ENCODE measurements around the gene SH3GLB1.
"Not testable (repeated sequence)": the region's sequence is repeated elsewhere in the genome, so short reads cannot be mapped to it uniquely, and the experiment has no call there.

Gene SH3GLB1

DNA sequence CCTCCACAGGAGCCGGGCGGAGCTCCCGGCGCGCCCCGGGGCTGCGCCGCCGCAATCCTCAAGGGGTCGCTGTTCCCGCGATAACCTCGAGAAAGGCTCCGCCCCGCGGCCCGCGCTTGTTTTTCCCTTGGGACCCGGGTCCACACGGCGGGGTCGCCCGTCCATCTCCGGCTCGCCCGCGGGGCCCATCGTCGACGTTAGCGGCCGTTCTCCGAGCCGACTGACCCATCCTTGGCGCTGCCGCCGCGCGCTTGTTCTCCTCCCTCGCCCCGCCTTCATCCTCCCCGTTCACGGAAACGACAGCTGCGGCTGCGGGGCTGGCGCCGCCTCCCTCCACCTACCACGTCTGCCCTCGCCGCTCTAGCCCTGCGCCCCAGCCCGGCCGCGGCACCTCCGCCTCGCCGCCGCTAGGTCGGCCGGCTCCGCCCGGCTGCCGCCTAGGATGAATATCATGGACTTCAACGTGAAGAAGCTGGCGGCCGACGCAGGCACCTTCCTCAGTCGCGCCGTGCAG lies at the start of gene SH3GLB1:
SH3GLB1 (plus strand) TSS at position 119 of the 514 bp plus-strand sequence; CDS start at position 443, 324 bp downstream.
- in situ Hi-C loops (cut with MboI; ENCODE audit: low sequenced_read_pairs) = no loop called here

DNA sequence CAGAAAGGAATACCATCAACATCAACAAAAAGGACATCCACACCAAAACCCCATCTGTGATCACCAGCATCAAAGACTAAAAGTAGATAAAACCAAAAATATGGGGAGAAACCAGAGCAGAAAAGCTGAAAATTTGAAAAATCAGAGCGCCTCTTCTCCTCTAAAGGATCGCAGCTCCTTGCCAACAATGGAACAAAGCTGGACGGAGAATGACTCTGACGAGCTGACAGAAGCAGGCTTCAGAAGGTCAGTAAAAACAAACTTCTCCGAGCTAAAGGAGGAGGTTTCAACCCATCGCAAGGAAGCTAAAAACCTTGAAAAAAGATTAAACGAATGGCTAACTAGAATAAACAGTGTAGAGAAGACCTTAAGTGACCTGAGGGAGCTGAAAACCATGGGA lies 46.0 kb upstream of the SH3GLB1 start:
- in situ Hi-C loops (cut with MboI; ENCODE audit: low sequenced_read_pairs) = not testable (repeated sequence)

DNA sequence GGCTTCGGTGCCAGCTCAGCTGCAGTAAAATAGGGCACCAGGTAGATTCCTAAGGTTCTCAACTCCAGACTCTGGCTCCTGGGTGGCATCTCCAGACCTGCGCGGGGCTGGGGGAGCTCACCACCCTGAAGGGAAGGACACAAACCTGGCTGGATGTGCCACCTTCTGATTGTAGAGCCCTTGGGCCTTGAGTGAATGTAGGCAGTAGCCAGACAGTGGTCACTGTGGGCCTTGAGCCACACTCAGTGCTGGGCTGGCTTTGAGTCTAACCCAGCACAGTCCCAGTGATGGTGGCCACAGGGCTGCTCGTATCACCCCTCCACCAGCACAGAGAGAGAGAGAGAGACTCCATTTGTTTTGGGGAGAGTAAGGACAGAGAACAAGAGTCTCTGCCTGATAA lies 38.0 kb upstream of the SH3GLB1 start:
- in situ Hi-C loops (cut with MboI; ENCODE audit: low sequenced_read_pairs) = no loop called here

DNA sequence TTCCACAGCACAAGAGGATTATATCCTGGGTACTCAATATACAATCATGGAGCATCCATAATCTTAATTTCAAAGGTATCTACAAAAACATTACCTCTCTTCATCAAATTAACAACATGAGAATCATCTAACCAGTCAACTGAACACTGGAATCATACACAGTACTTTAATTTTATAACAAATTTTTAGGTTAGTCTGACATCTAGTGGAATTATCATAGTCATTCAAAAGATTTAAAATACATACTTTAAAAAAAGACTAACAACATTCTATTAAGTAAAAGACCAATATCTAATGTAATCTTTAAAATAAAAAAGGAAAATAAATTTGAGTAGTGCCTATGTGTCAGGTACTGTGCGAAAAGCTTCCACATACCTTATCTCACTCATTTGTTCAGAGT lies 16.8 kb upstream of the SH3GLB1 start:
- in situ Hi-C loops (cut with MboI; ENCODE audit: low sequenced_read_pairs) = no loop called here

DNA sequence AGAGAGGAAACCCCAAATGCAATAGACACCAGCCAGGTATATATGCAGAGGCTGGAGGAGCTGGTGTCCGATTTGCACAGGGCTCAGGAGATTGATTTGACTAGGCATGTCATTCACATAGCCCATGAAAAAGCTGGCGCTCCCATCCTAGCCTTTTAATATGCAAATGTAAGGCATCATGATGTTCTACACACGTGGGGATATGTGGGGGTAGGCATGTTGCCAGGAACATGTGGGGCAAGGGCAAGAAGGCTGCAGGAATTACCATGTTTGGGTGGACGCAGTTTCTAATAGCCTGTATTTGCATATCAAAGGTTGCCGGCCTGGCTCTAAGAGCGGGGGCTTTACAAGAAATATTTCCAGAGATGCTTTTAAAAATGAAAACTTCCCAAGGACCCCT lies 11.7 kb upstream of the SH3GLB1 start:
- in situ Hi-C loops (cut with MboI; ENCODE audit: low sequenced_read_pairs) = no loop called here

DNA sequence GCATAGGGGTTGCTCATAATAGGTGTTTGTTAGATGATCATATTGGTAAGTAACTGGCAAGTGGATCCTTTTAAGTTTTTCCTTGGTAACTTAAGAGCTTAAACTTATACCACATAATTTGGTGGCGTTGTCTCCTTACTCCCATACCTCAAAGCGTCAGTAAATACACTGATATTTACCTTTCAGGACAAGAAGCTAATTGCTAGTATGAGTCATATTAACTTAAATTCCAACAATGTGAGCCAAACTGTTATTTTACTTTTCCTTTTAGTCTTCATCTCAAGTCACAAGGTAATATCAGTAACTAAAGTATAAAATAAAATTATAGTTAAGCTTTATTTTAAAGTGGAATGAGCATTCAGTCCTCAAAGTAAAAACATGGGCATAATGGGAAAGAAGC lies 9.0 kb upstream of the SH3GLB1 start:
- in situ Hi-C loops (cut with MboI; ENCODE audit: low sequenced_read_pairs) = no loop called here

DNA sequence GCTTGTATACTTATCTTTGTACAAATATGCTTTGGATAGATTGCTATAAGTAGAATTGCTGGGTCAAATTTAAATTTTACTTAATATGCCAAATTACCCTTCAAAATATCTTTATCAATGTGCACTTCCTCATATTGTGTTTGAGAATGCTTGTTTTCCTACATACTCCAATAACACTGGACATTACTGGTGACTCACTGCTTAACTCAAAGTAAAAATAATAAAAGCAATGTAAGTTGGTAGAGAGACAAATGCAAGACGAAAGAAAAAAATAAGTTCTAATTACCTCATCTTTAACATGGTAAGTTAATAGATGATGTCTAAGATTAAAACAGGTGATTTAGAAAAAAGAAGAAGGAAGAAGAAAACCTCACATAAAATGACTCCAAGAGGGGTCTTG lies 7.9 kb upstream of the SH3GLB1 start:
- in situ Hi-C loops (cut with MboI; ENCODE audit: low sequenced_read_pairs) = no loop called here

DNA sequence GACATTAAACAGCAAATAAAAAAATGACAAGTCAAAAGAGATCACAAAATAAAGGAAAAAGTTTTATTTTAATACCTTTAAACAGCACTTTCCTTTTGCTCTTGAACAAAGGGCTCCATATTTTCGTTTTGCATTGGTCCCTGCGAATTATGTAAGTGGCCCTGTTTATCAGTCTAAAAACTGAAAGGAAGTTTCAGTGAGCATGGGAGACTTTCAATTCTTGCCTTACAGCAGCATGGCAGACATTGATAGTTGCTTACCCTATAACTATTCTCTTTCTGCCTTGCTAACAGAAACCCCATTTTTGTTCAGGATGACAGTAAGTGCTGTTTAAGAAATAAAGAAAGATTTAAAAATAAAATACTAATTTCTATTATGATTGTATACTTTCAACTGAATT lies 5.2 kb upstream of the SH3GLB1 start:
- in situ Hi-C loops (cut with MboI; ENCODE audit: low sequenced_read_pairs) = no loop called here

DNA sequence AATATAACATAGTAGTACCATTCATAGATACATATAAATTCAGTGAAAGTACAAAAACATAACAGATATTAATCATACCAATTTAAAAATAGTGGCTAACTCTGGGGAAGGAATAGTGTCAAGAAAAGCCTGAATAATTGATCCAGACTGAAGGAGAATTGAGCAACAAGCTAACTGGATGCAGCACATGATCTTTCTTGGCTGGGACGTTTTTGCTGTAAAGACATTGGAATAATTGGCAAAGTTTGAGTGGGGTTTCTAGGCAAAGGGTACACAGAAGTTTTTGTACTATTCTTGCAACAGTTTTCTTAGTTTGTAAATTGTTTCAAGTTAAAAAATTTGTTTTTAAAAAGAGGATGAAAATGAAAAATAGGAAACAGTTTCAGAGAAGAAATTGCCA lies 2.6 kb upstream of the SH3GLB1 start:
- in situ Hi-C loops (cut with MboI; ENCODE audit: low sequenced_read_pairs) = no loop called here

DNA sequence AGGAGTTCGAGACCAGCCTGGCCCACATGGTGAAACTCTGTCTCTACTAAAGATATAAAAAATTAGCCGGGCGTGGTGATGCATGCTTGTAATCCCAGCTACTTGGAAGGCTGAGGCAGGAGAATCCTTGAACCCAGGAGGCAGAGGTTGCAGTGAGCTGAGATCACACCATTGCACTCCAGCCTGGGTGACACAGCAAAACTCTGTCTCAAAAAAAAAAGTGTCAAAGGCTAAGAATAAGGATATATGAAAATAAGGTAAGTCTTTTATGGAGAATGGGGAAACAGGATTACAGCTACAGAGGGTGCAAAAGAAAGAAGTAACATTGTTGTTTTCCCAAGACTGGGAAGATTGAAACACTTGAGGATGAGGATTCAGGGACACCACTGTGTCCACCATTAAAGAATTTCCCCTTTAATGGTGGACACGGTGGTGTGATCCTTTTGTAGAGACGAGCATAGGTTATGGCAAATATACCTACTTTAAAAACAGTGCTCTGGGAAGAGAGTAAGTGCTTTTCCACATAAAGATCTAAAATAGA lies 1.4 kb upstream of the SH3GLB1 start:
- in situ Hi-C loops (cut with MboI; ENCODE audit: low sequenced_read_pairs) = not testable (repeated sequence)

DNA sequence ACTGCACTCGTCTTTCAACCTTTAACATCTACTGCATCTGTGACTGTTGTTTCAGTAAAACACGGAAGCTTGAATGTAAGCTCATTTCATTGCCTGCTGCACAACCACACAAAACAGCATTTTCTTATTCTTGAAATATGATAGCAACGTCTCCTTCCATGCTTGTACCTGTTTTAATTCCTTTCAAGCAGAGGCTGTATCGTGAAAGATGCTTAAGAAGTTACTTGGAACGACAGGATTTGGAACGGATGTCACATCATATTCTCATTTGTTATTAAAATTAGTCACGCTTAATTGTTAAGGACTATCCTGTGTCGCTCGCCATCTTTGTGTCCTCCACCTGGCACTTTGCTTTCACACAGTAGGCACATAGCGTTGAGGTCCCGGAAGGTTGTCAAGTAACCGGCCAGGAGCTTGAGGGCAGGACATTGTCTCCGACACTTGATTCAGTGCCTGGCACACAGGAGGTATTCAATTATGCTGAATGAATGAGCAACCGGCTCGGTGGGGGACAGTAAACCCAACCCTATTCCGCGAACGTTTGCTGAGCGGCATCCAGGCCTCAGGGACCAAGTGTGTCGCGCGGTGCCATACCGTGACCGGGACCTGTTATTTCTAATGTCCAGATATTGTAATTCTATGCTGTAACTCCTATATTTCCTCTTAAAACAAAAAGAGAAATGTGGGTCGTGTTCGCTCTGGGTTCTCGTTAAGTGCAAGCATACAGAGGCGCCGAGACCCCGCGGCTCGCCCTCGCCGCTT lies 499 bp upstream of the SH3GLB1 start:
- in situ Hi-C loops (cut with MboI; ENCODE audit: low sequenced_read_pairs) = no loop called here

DNA sequence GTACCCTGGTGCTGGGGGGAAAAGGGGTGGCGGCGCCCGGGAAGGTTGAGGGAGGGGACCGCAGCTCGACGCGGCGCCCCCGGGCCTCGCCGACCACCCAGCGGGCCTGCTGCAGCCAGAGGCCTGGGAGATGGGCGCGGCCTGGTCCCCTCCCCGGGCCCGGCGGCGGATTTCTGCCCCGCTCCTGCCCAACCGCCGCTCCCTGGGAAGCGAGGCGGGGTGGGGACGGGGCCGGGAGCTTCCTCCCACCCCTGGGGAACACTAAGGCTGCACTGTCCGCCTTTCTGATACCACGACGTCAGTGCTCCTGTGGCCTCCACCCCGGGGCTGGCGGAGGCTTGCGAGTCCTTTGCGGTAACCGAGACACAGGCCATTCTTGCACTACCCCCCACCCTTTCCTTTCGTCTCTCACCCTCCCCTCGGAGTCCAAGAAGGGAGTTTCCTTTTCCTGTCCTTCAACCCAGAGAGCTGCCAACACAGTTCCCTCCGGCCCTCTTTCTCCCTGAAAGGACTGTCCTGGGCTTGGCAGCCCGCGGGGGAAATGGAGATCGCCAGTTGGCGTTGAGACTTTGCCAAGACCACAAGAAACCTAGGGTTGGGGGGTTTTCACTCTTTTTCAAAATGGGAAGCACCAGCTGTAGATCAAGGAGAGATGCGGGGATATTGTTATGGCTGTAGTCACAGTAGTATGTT lies 742 bp downstream of the SH3GLB1 start:
- in situ Hi-C loops (cut with MboI; ENCODE audit: low sequenced_read_pairs) = no loop called here

DNA sequence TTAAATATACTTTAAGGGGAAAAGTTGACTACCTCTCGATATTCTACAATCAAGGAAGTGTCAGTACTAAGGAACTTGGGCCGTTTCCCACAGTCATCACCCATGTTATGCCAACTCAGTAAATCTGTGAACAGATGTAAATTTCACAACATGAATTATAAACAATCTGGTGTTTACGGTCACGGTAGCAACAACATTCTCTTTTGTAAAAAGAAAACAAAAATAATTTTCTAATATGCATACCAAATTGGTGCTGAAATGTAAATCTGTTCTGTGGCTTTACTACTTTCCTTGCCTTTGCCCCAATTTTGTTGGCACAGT lies 1.2 kb downstream of the SH3GLB1 start:
- in situ Hi-C loops (cut with MboI; ENCODE audit: low sequenced_read_pairs) = no loop called here

DNA sequence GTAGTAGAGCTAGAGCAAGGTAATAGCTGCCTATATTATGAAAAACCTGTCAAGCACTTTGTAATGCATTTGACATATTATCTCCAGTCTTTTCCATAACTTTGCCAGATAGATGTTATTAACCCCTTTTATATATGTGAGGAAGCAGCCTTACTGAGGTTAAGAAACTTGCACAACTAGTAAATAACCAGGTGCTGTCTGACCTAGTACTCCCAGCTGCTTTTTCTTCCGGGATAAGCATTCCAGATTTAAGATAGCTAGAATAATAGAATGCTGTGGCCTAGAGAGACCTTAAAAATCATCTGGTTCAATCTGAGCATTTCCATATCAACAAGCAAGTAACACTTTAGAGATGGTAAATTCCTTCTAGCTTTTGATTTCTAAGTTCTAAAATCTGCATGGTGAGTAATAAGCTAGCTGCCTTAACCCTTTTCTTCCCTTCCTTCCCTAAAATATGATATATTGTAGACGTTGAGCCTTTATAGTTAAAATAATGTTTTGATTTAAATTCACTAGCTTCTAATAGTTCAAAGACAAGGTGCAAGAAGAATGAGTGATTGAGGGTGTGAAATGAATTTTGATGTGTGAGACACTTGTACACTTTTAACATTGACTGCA lies 1.8 kb downstream of the SH3GLB1 start:
- in situ Hi-C loops (cut with MboI; ENCODE audit: low sequenced_read_pairs) = no loop called here

DNA sequence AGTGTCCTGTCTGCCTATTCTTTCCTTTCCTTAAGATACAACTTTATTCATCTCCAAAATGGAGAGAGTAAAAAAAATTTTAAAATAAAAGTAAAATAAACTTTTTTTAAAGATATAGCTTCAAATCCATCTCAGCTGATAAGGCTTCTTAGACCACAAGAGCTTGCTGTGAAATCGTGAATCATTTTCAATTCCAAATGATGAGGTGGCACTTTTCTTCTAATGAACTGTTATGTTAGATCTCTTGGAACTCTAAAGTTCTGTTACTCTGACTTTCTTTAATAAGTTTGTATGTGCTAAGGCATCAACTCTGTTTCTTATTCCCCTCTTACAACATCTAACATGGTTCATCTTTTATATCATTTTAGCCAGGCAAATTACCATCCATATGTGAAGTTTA lies 4.5 kb downstream of the SH3GLB1 start:
- in situ Hi-C loops (cut with MboI; ENCODE audit: low sequenced_read_pairs) = no loop called here

DNA sequence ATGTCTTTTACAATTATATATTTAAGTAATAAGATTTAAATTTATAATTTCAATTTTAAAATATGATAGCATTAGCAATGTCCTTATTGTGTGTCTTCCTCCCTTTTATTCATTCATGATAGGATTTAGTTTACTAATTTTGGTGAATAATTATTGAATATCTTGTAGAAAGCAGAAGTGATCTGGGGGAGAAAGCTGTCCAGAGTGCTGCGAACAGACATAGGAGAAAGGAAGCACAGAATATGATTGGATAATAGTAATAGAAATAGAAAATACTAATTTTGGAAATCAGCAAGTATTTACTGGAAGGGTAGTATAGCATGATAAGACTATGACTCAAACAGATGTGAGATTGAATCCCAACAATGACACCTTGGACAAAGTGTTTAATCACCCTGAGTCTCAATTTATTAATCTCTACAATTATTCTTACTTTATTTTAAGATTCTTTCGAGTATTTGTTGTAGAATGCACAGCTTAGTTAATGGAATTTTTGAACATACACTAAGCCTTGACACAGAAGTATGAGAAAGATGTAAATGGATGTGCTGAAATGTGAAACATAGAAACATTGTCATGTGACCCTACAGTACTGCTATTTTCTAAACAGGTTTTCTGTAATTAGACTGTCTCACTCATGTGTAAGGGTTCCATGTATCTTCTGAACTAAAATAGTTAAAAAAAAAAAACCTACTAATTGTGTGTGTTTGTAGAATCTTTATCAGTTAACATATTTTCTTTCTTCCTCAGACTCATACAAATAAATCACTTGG lies 7.9 kb downstream of the SH3GLB1 start:
- in situ Hi-C loops (cut with MboI; ENCODE audit: low sequenced_read_pairs) = no loop called here

DNA sequence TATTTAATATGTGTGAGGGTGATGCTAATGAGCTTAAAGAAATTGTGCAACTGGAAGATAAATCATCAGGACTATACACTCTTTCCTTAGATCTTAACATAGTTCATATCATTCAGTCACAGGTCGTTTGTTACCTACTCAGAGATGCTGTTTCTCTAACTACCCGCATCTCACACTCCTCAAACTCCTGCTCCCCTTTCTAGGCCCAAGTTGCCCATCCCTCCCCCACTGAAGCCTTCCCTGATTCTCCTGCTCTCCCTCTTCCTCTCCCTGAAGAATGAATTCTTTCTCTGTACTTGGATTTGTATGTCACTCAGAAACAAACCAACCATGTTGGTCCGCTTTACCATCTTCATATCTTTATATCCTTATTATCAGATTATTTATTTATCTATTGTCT lies 9.1 kb downstream of the SH3GLB1 start:
- in situ Hi-C loops (cut with MboI; ENCODE audit: low sequenced_read_pairs) = no loop called here

DNA sequence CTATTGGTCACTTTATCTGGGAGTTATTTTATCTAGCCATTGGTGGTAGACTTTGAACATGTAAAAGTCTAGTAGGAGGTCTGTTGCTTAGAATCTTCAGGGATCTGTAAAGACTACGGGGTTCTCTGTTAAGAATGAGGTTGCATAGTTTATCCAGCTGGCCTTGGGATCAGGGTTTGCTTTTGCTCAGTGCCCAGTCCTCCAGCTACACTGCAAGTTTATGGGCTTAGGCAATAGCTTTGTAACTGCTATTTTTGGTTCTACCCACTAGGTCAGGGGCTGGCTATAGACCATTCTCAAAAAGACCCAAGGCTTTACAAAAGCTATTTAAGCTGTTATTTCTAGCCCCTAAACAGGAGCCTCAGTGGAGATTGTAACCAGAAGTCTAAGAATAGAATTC lies 9.8 kb downstream of the SH3GLB1 start:
- in situ Hi-C loops (cut with MboI; ENCODE audit: low sequenced_read_pairs) = no loop called here

DNA sequence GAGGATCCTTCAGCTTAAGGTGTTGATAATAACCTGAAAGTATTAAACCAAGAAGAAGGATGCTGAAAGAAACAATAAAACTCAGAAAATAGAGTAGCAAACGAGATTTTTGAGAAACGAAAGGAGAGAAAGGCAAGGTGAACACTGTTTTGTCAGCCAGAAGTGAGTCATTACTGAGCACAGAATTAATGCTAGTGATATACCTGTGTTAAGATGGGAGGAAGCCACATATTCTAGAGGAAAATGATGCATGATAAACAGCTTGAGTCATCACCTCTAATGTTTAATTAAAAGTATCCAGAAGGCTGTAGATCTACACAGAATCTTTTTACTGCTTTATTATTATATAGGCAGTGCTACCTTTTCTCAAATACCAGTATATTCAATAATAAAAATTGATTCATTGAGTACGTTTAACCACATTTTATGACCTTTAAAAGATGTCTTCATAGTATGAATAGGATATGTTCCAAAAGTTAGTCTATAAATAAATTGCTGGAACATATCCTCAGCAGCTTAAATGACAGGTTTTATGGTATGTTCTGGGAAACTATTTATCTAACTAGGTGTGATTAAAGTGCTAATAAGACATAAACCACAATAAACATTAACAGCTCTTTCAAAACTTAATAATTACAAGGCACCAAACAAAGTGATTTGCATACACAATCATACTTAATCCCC lies 10.3 kb downstream of the SH3GLB1 start:
- in situ Hi-C loops (cut with MboI; ENCODE audit: low sequenced_read_pairs) = no loop called here

DNA sequence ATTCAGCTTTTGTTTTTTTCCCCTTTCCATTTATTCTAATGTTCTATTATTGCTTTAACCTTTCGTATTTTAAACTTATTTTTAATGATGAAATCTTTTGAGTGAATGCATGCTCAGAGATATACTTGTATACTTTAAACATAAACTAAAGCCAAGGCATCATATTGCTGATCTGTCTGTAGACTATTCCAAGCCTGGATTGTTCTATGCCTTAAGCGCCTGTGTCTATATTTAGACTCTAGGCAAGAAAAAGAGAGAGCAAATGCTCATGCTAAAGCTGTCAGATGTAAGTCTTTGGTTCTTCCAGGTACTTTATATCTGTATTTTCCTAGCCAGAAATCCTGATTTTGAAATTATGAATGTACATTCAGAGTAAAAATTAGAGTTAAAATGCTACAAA lies 14.4 kb downstream of the SH3GLB1 start:
- in situ Hi-C loops (cut with MboI; ENCODE audit: low sequenced_read_pairs) = no loop called here

DNA sequence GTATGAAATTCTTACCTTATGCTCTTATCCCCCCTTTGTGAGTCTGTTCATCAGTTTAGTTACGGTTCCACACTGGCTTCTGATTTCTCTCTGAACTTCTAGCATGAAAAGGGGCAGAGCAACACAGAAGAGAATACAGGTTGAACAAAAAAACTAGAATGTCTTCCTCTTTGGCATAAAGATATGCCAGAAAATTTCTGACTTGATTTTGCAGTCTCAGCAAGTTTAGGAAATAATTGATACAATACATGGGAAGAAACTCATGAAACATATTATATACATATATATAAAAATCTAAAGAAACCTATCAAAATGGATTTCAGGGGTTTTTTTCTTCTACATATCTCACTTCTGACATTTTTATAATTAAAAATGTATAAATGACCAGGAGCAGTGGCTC lies 27.0 kb downstream of the SH3GLB1 start:
- in situ Hi-C loops (cut with MboI; ENCODE audit: low sequenced_read_pairs) = no loop called here

Measured in hTERT RPE-1 (cell line).